ENCODE results near the gene NIT1.

Gene NIT1

DNA sequence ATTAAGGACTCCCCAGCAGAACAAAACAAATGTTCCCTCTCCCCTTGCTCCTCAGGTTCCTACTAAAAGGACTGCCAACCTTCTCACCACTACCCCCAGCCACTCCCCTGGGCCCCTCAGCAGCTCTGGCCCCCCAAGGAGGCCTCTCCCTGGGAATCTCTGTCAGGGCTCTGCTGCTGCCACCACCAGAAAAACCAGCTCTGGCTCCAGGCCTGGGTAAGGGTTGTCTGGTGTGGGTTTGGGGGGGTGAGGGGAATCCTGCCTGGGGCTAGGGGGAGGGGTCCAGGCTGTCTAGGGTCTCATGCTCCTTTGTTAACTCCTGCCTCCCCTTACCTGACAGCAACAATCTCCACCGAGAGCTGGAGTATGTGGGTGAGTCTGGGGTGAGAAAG is 33.3 kb upstream of the NIT1 start:
- DNase-seq: no peak

DNA sequence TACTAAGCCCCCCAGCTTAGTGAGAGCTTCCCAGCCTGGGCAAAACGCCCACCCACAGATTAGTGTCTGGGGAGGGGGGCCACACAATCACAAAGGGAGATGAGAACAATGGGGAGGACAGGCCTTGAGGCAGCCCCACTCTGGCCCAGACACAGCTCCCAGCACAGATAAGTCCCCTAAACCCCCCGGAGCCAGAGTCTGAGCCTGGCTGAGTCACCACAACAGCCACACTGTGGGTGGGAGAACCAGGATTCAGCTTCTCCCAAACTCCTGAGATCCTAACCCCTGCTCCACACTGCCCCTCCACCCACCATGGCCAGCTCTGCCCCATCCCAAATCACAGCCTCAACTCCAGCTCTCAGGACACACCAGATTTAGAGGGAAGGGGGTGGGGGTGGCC is 32.7 kb upstream of the NIT1 start:
- no peak for DNase-seq

DNA sequence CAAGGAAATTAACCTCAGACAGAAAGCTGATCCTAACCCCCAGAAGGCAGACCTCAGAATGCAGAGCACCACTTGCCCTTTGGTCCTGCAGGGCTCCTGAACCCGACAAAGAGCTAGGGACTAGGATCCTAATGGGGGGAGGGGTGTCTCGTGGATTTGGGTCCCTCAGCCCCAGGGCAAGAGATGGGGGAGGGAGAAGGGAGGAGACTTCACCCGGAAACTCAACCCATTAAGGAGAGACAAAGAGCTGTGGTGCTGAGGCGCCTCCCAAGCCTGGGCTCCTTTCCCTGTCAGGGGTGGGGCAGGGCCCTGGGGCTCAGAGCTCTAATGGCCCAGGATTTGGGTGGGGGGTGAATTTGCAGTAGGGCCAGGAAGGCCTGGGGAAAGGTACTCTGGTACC is 31.4 kb upstream of the NIT1 start:
- DNase-seq: no peak

DNA sequence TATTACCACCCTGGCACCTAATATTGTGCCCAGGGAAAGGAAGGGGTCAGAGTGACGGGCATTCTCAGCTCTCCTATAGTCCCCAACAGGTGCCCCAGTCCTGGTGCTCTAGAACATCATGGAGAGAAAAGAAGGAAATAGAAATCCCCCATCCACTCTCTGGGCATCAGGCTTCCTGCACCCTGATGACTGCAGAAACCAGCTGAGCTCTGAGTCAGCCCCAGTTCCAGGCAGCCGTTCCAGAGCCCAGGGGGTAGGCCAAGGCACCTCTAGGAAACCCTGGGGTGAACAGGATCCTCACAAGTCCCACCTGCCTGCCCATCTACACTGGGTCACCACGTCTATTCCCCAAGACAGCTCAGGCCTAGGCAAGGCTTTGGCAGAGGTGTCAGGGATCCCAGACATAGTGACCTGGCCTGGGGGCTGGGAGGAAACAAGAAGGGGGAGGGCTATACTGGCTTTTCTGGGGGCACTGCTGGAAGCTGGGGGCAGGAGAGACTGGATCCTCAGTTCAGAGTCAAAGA is 29.3 kb upstream of the NIT1 start:
- DNase-seq: no peak

DNA sequence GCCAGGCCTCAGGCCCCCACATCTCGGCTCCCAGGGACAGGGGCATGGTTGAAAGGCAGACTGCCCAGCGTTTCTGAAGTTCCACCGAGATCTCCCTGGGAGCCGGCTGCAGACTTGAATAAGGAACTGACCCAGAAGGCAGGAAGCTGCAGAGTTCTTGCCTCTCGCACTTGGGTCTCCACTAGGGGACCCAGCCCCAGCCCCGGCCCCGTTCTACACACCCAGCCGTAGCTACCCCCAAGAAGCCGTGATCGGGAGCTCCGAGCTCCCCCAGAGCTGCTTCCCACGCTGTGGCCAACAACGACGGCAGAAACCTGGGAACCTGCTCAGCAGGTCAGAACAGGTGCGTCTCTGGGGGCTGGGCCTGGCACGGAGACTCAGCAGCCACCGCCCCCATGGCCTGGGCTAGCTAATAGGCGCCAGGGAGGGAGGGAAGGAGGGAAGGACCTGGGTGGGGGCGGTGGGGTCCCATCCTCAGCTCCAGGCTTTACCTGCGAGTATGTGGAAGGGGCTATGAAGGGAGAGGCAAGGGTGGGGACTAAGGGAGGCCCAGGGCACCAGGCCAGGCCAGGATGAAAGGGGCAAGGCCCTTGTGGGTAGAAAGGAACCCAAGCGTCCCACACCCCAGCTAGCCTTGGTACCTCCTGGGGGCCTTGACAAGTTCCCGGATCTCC is 28.5 kb upstream of the NIT1 start, which contains the start of gene NECTIN4:
NECTIN4 (minus strand) TSS at position 308 of the 674 bp plus-strand sequence; CDS start at position 46, 262 bp downstream.
- no peak for DNase-seq

DNA sequence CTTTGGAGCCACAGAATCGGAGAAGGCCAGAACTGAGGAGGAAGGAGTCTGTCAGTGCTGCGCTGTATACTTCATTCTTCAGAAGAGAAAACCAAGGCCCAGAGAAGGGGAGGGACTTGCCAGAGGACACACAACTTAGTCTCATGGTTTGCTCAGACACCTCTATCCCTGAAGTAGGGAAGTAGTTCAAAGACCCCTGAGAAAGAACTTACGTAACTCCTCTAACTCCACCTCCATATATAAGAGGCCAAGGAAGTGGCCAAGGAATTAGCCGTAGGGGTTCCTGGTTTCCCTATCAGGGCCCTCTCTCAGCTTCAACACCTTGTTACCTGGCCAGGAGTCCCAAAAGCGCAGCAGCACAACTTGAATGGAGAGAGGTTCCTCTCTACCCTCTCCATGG is 28.0 kb upstream of the NIT1 start:
- no peak for DNase-seq

DNA sequence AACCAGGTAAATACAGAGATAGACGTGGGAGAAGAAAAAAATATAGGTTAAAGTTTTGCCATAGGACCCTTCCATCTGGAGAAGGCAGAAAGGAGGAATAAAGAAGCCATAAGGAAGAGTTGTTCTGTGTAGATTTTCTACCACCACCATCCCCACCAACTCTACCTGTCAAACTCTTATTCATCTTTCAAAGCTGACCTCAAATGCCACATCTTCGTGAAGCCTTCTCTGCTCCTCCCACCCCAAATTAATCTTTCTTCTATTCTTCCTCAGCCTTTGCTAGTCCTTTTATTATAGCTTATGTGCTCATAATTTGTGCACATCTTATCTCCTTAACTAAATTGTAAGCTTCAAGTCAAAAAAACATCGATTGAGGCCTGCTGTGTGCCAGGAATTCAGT is 27.3 kb upstream of the NIT1 start:
- no peak for DNase-seq

DNA sequence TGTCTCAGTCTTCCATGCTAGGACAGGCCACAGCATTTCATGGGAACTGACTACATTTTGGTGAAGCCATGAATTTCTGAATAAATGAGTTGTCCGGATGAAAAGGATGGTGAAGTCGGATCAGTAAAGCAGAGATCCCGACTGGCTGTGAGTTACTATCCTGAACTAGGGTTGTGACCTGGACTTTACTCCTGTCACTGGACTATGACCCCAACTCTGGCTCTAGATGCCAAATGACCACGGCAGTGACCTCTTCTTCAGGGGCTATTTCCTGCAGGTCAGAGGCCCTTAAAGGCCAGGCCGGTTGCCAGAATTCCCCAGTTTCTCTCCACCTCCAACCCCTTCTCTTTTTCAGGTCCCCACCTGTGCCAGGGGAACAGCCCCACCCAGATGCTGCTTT is 26.8 kb upstream of the NIT1 start:
- no peak for DNase-seq

DNA sequence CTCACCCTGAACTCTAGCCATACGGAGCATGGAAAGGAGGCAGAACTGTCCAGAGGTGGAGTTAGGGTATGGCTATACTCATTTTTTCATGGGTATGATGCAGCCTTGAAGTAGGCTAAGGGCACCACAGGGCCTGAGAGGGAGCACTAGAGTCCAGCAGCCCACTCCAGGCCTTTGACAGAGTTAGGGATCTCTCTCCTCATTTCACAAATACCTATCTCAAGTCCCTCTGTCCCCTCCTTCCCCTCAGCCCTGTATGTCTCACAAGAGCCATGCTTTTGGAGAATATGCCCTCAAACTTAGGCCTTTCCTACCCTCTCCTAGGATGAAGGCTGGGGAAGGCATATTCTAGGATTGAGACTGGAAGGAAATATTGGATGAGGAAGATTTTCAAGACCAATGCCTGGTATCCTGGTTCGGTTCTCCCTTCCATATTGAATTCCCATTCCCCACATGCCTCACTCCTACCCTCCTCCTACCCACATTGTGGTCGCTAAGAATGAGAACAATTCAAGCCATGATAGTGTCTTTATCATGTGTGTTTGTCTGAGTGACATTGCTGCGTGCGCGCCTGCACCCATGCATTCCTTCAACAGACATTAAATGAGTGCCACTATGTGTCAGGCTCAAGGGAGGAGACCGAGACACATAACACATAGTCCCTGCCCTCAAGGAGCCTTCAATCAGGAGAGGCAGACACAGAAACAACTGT is 26.0 kb upstream of the NIT1 start:
- no peak for DNase-seq

DNA sequence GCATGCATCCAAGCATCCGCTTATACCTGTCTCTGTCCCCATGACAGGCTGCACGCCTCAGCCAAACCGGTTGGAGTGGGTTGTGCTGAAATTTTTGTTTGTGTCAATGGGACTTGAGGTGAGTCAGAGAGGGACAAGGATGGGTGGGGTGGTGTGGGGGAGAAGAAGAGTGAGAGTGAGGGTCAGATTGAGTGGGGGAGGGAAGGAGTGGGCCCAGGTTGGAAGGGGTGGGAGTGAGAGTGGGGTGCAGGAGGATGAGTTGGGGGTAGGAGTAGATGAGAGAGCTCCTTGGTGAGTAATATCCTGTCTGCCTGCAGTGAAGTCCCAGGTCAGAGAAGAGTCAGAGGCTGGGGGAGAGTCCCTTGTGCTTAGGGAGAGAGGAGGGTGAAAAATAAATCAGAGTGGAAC is 25.3 kb upstream of the NIT1 start:
- no peak for DNase-seq

DNA sequence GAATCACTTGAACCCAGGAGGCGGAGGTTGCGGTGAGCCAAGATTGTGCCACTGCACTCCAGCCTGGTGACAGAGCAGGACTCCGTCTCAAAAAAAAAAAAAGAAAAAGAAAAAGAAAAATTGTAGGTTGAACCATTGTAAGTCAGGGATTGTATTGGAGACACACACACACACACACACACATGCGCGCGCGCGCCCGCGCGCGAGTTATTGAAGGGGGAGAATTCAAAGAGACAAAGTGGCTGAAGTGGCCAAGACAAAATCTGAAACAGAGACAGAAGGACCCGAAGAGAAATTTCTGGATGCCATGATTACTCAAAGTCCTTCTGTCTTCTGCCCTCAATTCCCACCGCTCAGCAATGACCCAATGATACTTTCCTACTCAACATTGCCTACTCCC is 23.4 kb upstream of the NIT1 start:
- DNase-seq: no peak

DNA sequence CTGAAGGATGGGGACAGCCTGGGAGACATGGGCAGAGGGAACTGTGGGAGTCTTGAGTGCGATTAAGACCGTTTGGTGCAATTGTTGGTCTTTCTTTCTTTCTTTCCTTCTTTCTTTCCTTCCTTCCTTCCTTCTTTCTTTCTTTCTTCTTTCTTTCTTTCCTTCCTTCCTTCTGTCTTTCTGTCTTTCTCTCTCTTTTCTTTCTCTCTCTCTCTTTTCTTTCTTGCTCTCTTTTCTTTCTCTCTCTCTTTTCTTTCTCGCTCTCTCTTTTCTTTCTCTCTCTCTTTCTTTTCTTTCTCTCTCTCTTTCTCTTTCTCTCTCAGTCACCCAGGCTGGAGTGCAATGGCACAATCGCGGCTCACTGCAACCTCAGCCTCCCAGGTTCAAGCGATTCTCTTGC is 22.7 kb upstream of the NIT1 start:
- DNase-seq: no peak

DNA sequence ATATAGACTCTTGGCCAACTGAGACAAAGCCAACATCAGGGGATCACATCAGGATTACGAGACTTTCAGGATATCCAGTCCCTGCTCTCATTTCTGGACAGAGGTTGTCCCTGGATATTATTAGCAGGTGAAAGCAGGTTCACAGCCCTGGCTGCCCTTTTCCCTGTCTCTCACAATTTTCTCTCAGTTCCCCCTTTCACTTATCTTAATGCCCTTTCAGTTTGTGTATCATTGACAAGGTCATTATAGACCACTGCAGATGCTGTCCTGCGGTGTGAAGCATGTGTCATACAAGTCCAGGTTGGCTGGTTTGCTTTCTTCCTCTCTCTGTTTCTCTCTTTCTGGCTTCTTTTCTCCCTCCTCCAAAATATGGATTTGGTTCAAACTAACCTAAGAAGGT is 21.9 kb upstream of the NIT1 start:
- no peak for DNase-seq

DNA sequence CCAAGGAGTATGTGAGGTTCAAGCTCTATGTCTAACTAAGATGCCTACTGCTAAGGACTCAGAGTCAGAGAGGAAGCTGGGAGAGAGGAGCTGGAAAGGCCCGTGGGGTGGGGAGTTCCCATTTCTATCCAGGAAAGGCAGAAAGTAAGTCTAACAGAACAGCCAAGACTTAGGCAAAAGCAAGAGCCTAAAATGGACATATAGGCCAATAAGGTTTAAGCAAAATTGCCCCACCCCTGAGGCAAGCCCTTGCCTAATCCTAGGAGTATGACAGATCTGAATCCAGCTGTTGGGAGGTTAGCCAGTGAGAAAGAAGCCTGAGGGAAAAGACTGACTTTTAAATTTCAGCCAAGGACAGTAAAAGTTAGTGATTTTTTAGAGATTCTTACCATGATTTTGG is 21.4 kb upstream of the NIT1 start:
- DNase-seq: no peak

DNA sequence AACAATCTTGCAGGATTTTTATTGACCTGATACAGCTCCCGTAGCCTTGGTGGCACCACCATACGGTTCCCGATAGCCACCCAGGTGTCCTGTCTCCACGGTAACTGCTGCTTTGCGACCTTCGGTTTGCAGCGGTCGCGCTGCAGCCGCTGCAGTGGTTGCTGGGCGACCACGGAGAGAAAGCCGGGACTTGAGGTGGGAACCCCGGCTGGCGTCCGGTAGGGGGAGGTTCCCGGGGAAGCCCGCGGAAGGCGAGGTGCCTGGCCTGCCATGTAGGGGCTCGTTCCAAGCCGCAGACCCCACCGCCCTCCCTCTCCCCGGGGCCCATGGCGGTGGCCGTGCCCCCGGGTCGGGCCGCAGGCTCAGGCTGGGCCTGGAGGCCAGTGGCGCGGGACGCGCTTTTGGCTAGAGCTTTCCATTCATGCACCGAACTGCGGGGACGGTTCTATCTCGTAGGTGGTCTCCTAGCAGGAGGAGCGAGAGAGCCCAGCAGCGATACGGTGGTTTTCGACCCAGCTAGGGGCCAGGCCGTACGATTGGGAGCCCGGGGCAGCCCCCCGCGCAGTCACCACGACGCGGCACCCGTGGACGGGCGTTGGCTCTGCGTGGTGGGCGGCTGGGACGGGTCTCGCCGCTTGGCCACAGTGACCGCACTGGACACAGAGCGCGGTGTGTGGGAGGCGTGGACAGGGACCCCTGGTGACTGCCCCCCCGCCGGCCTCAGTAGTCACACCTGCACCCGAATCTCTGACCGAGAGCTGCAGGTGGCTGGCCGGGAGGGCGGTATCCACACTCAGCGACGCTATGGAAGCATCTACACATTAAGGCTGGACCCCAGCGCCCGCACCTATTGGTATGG is 19.5 kb upstream of the NIT1 start, which contains the start of gene KLHDC9:
KLHDC9 (plus strand) TSS at position 152 of the 859 bp plus-strand sequence; CDS start at position 327, 175 bp downstream.
- DNase-seq: peak; percentile 90

DNA sequence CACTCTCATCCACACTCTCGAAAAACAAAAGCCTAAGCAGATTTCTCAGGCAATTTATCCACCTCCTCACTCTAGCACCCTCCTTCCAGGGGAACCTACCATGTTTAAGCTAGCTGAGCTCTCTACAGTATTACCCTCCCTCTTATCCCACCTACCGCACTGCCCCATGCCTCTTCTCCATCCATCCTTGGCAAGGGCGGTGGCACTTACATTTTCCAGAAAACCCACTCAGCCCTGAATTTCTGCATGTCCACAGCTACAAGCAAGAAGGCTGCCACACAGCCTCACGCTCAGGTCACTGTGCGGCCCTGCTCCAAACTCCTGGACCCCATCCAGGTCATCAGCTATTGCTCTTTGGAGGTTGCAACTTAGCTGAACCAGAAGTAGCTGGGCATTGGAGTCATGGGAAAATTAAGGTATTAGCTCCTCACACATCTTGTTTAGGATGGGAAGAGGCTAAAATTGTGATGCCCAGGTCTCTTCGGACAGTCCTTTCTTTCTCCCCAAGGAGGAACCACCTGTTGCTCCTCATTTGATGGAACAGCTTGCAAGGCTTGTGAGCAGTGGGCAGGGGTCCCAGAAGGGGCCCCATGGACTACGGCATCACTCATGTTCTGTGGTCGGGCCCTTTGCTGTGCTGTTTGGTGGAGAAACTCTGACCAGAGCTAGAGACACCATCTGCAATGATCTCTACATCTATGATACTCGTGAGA is 18.7 kb upstream of the NIT1 start:
- no peak for DNase-seq

DNA sequence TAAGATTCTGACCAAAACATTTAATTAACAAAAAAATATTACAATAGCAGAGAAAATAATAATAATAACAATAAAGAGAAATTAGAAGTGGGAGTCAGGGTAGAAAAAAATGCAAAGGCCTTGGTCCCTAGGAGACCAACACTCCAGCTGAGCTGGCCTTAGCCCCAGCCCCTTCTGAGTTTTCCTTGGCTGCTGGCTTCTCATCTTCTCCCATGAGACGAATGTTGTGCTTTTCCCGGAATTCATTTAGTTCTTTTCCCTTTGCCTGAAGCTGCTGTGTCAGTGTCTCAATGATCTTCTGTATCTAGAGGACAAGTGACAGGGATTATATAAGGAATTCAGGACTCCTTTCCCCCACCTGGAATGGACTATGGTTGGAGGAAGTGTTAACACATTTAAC is 17.3 kb upstream of the NIT1 start:
- DNase-seq: no peak

DNA sequence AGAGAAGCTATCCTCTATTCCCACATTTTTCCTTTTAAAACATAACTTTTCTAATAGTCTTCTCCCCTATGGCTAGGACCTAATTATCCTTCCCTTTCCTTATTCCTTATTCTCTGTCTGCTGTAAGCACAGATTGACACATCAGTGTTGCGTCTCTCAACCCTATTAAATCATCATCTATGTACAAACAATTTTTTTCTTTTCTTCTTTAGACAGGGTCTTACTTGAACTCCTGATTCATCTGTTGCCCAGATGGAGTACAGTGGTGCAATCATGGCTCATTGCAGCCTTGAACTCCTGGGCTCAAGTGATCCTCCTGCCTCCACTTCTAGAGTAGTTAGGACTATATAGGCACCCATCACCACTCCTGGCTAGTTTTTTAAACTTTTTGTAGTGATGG is 11.5 kb upstream of the NIT1 start:
- no peak for DNase-seq

DNA sequence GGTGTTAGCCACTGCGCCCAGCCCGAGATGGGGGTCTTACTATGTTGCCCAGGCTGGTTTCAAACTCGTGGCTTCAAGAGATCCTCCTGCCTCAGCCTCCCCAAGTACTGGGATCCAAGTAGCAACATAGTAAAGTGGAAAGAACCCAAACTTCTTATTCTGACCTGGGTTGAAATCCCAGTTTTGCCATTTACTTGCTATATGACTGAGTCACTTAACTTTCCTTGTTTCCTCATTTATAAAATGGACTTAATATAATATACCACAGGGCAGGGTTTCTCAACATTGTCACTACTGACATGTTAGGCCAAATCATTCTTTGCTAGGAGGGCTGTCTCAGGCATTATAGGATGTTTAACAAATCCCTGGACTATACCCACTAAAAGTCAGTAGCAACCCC is 6.8 kb upstream of the NIT1 start:
- no peak for DNase-seq

DNA sequence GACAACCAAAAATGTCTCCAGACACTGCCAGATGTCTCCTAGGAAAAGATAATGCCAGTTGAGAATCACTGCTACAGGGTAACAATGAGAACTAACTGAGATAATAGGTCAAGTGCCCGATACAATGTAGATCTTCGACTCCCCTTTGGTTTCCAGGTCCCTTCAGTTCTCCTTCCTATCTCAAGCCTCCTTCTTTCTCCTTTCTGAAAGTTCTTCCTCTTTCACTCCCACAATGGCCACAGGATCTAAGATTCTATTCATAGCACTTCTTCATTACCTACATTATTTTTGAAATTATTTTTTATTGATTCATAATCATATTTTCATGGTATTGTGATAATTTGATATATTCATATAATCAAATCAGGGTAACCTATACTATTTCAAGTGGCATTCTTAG is 6.4 kb upstream of the NIT1 start:
- DNase-seq: no peak

DNA sequence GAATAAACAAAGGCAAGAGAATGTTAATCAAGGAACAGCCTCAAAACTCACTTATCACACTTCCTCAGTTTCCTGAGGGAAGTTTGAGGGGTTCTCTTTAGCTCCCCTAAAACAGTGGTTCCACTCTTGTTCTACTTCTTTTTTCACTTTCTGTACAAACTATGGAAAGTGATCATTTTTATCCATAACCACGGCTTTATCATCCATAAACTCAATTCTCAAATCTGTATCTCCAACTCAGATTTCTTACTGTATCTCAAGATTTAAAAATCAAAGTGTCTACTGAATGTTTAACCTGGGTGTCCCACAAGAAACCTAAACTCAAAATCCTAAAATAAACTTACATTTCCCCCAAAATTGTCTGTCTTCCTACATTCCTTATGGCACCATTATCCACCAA is 4.0 kb upstream of the NIT1 start:
- DNase-seq: no peak

DNA sequence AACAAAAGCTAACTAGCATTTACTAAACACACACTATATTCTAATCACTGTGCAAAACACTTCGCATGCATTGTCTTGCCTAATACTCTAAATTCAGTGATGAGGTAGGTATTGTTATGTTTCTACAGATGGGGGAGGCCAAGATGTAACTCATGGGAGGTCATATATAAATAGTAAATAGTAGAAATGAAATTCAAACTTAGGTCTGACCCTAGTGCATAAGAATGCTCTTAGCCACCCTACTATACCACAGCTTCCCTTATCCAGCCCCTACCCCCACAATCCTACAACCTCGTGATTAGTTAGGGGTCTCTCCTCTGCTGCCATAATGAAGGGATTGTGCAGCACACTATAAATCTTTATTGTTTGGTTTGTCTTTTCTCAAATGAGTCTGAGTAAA is 3.3 kb upstream of the NIT1 start:
- DNase-seq: no peak

Measured in NCI-H1092 (cell line).